B cell (primary cell): ENCODE results near the gene CDH18. TPM values are rescaled to one million over a fixed set of nuclear protein-coding genes. Genes with fewer than 3 reads are reported as not detected.

ENCODE experiments used
- ATAC-seq: fragments of 200-7000 bp; cut with Tn5 transposase; one replicate; pipeline ENCODE4 v1.10.0; 2021; ENCODE audit warnings: low read depth, mild to moderate bottlenecking, moderate number of reproducible peaks, moderate library complexity
- CTCF ChIA-PET: fragments of 350-600 bp; sonication (Branson Sonifier 250); formaldehyde crosslinking; loops from one replicate; lab custom pipeline; 2021; ENCODE audit warnings: antibody characterized with exemption, inconsistent platforms; lab: Charles Lee
- POLR2A ChIA-PET: fragments of 350-600 bp; sonication (Branson Sonifier 250); formaldehyde crosslinking; loops from one replicate; lab custom pipeline; 2021; ENCODE audit warnings: antibody characterized with exemption; lab: Charles Lee
- DNase-seq: peaks from one replicate; pipeline ENCODE4 v3.0.0; 2013
- H2AFZ ChIP-seq: 2 replicates; pipeline ENCODE4 v1.6.1; 2012; ENCODE audit warnings: mild to moderate bottlenecking, low read depth, low read length; ENCODE audit not compliant: insufficient read depth, poor library complexity, severe bottlenecking
- H3K27ac ChIP-seq, 2 donors: 1 replicate in 1 of 2; 2 replicates in 1 of 2; pipeline ENCODE4 v1.5.1; 2012 to 2013; ENCODE audit warnings: low read length in 2 of 2, mild to moderate bottlenecking in 2 of 2, moderate library complexity in 1 of 2
- H3K27me3 ChIP-seq, 4 experiments: fragments of 200-600 bp in 1 of 4; sonication (generic) in 1 of 4; replicated peaks in 1 of 4; 1 replicate in 2 of 4; 2 replicates in 2 of 4; pipeline versions ENCODE4 v1.6.1 to v1.7.0; 2013 to 2016; ENCODE audit warnings: low read length in 3 of 4, mild to moderate bottlenecking in 2 of 4, mixed read lengths in 1 of 4, moderate library complexity in 1 of 4; ENCODE audit not compliant: insufficient read depth in 4 of 4, control insufficient read depth in 3 of 4; ENCODE audit errors: control extremely low read depth in 1 of 4
- H3K36me3 ChIP-seq, 2 experiments: replicated peaks in 1 of 2; 1 replicate in 1 of 2; 2 replicates in 1 of 2; pipeline versions ENCODE4 v1.6.1 to v1.7.1; 2013; ENCODE audit warnings: low read length in 1 of 2; ENCODE audit not compliant: insufficient read depth in 2 of 2, control insufficient read depth in 1 of 2; ENCODE audit errors: control extremely low read depth in 1 of 2, extremely low read depth in 1 of 2
- H3K4me1 ChIP-seq, 2 donors: fragments of 200-600 bp in 1 of 2; sonication (generic) in 1 of 2; 1 replicate in 1 of 2; 2 replicates in 1 of 2; pipeline versions ENCODE4 v1.5.1 to v1.6.1; 2013 to 2017; ENCODE audit warnings: low read length in 2 of 2; ENCODE audit not compliant: control insufficient read depth in 2 of 2, insufficient read depth in 2 of 2
- H3K4me2 ChIP-seq: replicated peaks from 2 replicates; pipeline ENCODE3; 2012; ENCODE audit warnings: mild to moderate bottlenecking, low read depth, low read length; ENCODE audit not compliant: poor library complexity, severe bottlenecking
- H3K4me3 ChIP-seq, 5 experiments: fragments of 200-600 bp in 1 of 5; sonication (generic) in 1 of 5; 1 replicate in 3 of 5; 2 replicates in 2 of 5; pipeline versions ENCODE4 v1.5.1 to v1.7.0; 2011 to 2016; ENCODE audit warnings: low read length in 4 of 5, mild to moderate bottlenecking in 4 of 5, low read depth in 2 of 5, control low read depth in 1 of 5, moderate library complexity in 1 of 5; ENCODE audit not compliant: insufficient read depth in 1 of 5; ENCODE audit errors: control extremely low read depth in 1 of 5, extremely low read depth in 1 of 5
- H3K79me2 ChIP-seq: fragments of 200-600 bp; sonication (generic); one replicate; pipeline ENCODE4 v1.6.0; 2016; ENCODE audit warnings: low read length; ENCODE audit not compliant: control insufficient read depth, insufficient read depth
- H3K9ac ChIP-seq: fragments of 200-600 bp; sonication (generic); 2 replicates; pipeline ENCODE4 v1.6.1; 2017; ENCODE audit warnings: mild to moderate bottlenecking, low read length, moderate library complexity
- H3K9me3 ChIP-seq, 3 donors: one replicate each; pipeline versions ENCODE4 v1.6.1 to v1.7.1; 2013; ENCODE audit warnings: low read length in 2 of 3; ENCODE audit not compliant: control insufficient read depth in 2 of 3, insufficient read depth in 1 of 3; ENCODE audit errors: control extremely low read depth in 1 of 3
- H4K20me1 ChIP-seq: 2 replicates; pipeline ENCODE4 v1.6.0; 2012; ENCODE audit warnings: mild to moderate bottlenecking, low read length; ENCODE audit not compliant: insufficient read depth, control insufficient read depth, poor library complexity, severe bottlenecking
- H3K27ac Mint-ChIP-seq: one replicate; pipeline ENCODE4 v1.8.0; 2021; ENCODE audit warnings: mixed read lengths
- H3K27me3 Mint-ChIP-seq: one replicate; pipeline ENCODE4 v1.8.0; 2021; ENCODE audit warnings: mixed read lengths
- H3K4me1 Mint-ChIP-seq: one replicate; pipeline ENCODE4 v1.8.0; 2021; ENCODE audit warnings: mixed read lengths
- H3K4me3 Mint-ChIP-seq: one replicate; pipeline ENCODE4 v1.8.0; 2021; ENCODE audit warnings: mixed read lengths
- H3K9me3 Mint-ChIP-seq: one replicate; pipeline ENCODE4 v1.8.0; 2022; ENCODE audit warnings: mixed read lengths; ENCODE audit not compliant: insufficient read depth
- CTCF ChIP-seq: fragments of 200-600 bp; IDR thresholded peaks from one replicate; pipeline ENCODE4 v1.8.0; 2022; ENCODE audit warnings: antibody characterized with exemption, mild to moderate bottlenecking
- EZH2 ChIP-seq: IDR thresholded peaks from 2 replicates; pipeline ENCODE4 v1.6.1; 2012; ENCODE audit warnings: borderline replicate concordance, low read depth, mild to moderate bottlenecking, moderate library complexity, low read length; ENCODE audit not compliant: insufficient read depth, poor library complexity, severe bottlenecking
- WGBS: methylation state at CpG from one replicate; pipeline ENCODE4 v1.1.5; 2013; ENCODE audit warnings: missing lambda C conversion rate; ENCODE audit not compliant: insufficient coverage; 5-methylcytosine and 5-hydroxymethylcytosine counted together
- intact Hi-C: fragments of 100-400 bp; cut with micrococcal nuclease; formaldehyde crosslinking; loops from one replicate; pipeline ENCODE4 v1.10.0; 2022
- polyA plus RNA-seq: library from polyadenylated mRNA; depleted of rRNA; stranded (reverse); fragments of >200 nt; gene quantifications from 2 replicates; pipeline ENCODE4 v1.2.3, GENCODE V29; 2012
- total RNA-seq, 2 donors: library from RNA; stranded (reverse); fragments of 120-200 nt in 1 of 2; gene quantifications; 1 replicate in 1 of 2; 2 replicates in 1 of 2; pipeline versions ENCODE4 v1.2.3 to v1.2.4, GENCODE V29; 2013 to 2022

The CDH18 gene
- total and polyA plus RNA-seq, 2 donors (not counting 1 experiment from before 2014, with no cell fraction given): not detected

GRCh38 chr5:19577882-19578281 lies 410.1 kb downstream of the CDH18 start:
- peaks cover 2% of the 10 kb centered on the region for H3K9me3 Mint-ChIP-seq
- TF ChIP-seq EZH2 (no peak), CTCF (no peak)
- H3K27me3 ChIP-seq: no peaks in the 10 kb centered on the region
- no peaks in the 10 kb centered on the region for H3K4me1 Mint-ChIP-seq
- ATAC-seq: no peak
- no peaks in the 10 kb centered on the region for H3K4me1 ChIP-seq
- intact Hi-C loops: no loop called here
- no peak overlapping the region for H3K9ac ChIP-seq
- no peak overlapping the region for H2AFZ ChIP-seq
- H3K27ac ChIP-seq: no peak overlapping the region
- no peak overlapping the region for H3K27ac Mint-ChIP-seq
- no peaks in the 10 kb centered on the region for H3K27me3 Mint-ChIP-seq
- DNase-seq: no peak
- no peaks in the 10 kb centered on the region for H3K9me3 ChIP-seq
- WGBS: 78% methylated on average over 3 of the region's 3 CpGs
- ChIA-PET POLR2A (no interaction called here), CTCF (no interaction called here)
- H3K4me3 ChIP-seq: no peak overlapping the region
- H3K36me3 ChIP-seq: no peaks in the 10 kb centered on the region
- no peaks in the 10 kb centered on the region for H3K79me2 ChIP-seq
- H3K4me3 Mint-ChIP-seq: no peak overlapping the region
- H4K20me1 ChIP-seq: no peaks in the 10 kb centered on the region
- H3K4me2 ChIP-seq: no peak overlapping the region

GRCh38 chr5:19568004-19568403 lies 420.0 kb downstream of the CDH18 start:
- no peak overlapping the region for H3K4me3 Mint-ChIP-seq

More at GRCh38 chr5:19568004-19568403, 420.0 kb downstream of the CDH18 start:
- no peaks in the 10 kb centered on the region for H3K79me2 ChIP-seq
- no peaks in the 10 kb centered on the region for H3K27me3 ChIP-seq
- Mint-ChIP-seq H3K9me3 (no peaks in the 10 kb centered on the region), H3K27ac (no peak overlapping the region), H3K27me3 (no peaks in the 10 kb centered on the region), H3K4me1 (no peaks in the 10 kb centered on the region)
- ATAC-seq: no peak
- H3K27ac ChIP-seq: no peak overlapping the region
- H2AFZ ChIP-seq: no peak overlapping the region
- no peaks in the 10 kb centered on the region for H4K20me1 ChIP-seq
- intact Hi-C loops: no loop called here
- WGBS: no CpG with 5 or more reads among the region's 2 CpGs
- no peak for DNase-seq
- TF ChIP-seq CTCF (no peak), EZH2 (no peak)
- CTCF ChIA-PET: no interaction called here
- peaks cover 0 to 9% (median 3%) of the 10 kb centered on the region in 3 donors for H3K9me3 ChIP-seq
- POLR2A ChIA-PET: no interaction called here
- no peaks in the 10 kb centered on the region for H3K36me3 ChIP-seq
- no peaks in the 10 kb centered on the region for H3K4me1 ChIP-seq
- no peak overlapping the region for H3K4me3 ChIP-seq
- H3K9ac ChIP-seq: no peak overlapping the region
- no peak overlapping the region for H3K4me2 ChIP-seq
